Colon (tissue), 2 donors: ENCODE results near the gene PTCHD4.

Source experiments
- FAIRE-seq: peaks from 2 replicates; lab custom pipeline; 2012; peaks lifted over from hg19 to GRCh38; lab: Jason Lieb, UNC
- donor health status: control.
- donor health status: control.

The PTCHD4 gene

GRCh38 chr6:48099713-48100587 is 11.0 kb downstream of the PTCHD4 start:
- FAIRE-seq, result no peak

- FAIRE-seq, result no peak
Observed at GRCh38 chr6:48098923-48099322, 12.1 kb downstream of the PTCHD4 start.

DNA sequence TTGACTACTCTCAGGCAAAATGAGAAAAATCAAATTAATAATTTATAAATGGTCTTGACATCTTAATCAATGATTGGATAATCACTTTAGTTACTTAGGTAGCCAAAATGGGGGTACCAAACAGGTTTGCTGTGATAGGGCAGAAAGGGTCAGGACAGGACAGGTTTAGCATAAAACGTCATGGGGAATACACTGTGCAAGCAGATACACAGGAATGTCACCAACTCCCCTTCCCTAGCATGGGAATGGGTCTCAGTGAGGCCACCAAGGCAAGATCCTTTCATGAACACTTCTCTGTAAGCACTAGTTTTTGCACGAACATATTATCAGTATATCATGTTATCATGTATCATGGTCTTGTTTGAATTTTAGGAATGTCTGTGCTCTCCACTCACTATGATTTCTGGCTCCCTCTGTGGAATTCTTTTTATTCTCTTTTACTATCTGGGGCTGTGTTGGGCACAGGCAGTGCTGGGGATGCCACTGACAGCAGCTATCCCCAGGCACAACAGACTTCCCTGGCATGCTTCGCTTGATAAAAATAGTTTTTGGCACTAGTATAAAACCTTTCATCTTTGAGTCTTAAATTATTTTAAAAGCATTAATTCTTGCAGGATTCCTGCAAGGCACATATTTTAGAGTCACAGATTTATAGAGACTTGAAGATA is 18.3 kb downstream of the PTCHD4 start:
- FAIRE-seq, result no peak

DNA sequence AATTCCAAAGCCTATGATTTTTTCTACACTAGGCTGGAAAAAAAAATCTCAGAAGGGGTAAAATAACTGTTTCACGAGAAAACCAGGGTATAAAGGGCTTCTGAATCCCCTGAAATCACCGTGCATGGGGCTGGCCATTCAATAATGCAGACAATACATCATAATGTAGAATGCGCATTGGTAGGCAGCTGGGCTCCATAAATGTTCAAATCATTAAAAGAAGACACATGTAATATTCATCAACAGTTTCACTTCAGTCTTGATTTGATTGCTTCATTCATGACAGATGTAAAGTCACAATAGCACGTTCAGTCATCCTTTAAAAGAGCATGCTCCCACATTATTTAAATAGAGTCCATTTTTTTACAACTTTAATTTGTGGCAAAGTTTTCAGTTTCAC is 20.5 kb downstream of the PTCHD4 start:
- FAIRE-seq, result no peak

DNA sequence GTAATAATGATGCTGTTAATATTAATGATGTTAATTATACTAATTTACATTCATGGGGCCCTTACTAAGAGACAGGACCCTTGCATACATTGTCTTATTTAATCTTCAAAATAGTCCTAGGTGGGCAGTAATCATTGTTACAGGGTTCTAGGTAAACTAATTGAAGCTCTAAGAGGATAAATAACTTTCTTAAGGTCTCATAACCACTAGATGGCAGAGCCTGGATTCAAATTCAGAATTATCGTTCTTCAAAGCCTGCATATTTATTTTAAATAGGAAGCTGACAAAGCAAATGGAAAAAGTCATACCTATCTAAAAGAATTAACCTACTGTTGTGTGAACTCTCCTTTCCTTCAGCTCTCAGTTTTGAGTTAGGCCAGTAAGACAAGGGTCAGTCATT is 23.5 kb downstream of the PTCHD4 start:
- no peak for FAIRE-seq

- FAIRE-seq, result no peak
Observed at GRCh38 chr6:48086187-48086586, 24.8 kb downstream of the PTCHD4 start.

- no peak for FAIRE-seq
Observed at GRCh38 chr6:48085131-48085741, 25.8 kb downstream of the PTCHD4 start.

DNA sequence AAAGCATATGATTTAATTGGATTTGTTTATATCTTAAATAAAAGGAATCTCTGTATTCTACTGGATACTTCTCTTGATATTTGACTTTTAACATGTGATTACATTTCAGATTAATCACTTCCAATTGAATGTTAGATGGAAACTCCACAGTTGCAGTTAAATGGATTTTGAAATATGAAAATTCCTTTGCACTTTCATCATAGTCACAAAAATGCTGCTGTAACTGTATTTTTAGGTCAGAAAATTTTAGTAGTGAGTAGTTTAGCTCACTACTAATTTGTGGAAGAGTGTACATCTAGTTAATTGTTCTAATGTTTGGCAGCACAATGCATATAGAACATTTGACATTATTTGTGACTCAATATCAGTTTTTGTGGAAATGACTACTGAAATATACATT is 26.8 kb downstream of the PTCHD4 start:
- FAIRE-seq, result no peak

GRCh38 chr6:48080227-48081009 is 30.6 kb downstream of the PTCHD4 start:
- no peak for FAIRE-seq

GRCh38 chr6:48078120-48078519 is 32.9 kb downstream of the PTCHD4 start:
- no peak for FAIRE-seq

- no peak for FAIRE-seq
Observed at GRCh38 chr6:48075181-48075580, 35.8 kb downstream of the PTCHD4 start.

GRCh38 chr6:48073976-48074767 is 36.8 kb downstream of the PTCHD4 start:
- FAIRE-seq, result no peak

GRCh38 chr6:48071833-48072232 is 39.2 kb downstream of the PTCHD4 start:
- no peak for FAIRE-seq

- FAIRE-seq, result no peak
Observed at GRCh38 chr6:48069280-48069679, 41.7 kb downstream of the PTCHD4 start.

- FAIRE-seq, result no peak
Observed at GRCh38 chr6:48068278-48069251, 42.4 kb downstream of the PTCHD4 start.

DNA sequence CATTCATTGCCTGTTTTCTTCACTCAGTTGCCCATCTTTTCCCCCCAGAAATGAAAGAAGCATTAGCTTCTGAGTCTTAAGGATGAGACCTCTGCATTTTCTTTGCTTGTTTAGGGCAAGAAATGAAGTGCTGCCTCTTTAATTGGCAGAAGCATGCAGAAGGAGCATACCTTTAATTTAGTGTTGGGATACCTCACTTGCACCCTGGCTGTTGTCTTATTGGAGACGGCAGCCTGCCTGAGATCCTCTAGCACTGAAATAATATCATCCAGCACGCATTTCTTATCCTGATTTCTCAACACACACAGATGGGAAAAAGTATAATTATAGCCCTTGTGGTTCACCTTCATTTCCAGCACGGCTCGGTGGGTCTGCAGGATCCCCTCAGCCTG is 43.1 kb downstream of the PTCHD4 start:
- no peak for FAIRE-seq

- FAIRE-seq, result no peak
Observed at GRCh38 chr6:48067148-48067712, 43.8 kb downstream of the PTCHD4 start.

DNA sequence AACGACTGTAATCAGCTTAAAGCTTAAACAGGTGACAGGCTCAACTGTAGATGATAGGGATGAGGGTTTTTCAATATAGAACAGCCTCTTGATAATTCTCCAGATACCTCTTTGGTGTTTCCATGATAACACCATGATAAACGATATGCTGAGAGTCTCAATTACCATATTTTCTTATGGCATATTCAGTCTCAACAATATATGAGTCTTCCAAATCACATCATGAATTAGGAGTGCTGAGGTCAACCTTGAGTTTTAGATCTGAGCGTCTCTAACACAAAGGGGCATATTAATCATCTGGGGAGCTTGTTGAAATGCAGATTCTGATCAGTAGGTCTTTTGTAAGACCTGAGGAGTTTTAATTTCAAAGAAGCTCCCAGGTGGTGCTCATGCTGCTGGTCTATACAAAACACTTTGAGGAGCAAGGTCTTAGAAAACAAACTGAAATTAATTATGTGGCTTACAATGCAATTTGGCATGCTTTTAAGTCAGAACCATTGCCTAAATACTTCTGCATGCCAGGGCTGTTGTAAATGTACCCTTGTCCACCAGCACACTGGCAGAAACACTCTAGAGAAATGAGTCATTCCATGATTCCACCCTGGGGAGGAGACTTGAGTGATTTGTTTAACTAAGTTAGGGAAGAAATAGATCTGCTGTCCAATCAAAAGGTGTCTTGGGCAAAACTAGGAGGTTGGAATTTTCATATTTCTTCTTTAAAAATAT is 49.6 kb downstream of the PTCHD4 start:
- no peak for FAIRE-seq
